Stimulated activated CD8-positive, alpha-beta memory T cell treated with anti-CD3 and anti-CD28 coated beads, Interleukin-12 subunit alpha, Interleukin-12 subunit beta, amount 100 ng/mL, for 4 hours (primary cell): ENCODE results near the gene FNDC7.
"Not testable (repeated sequence)": the region's sequence is repeated elsewhere in the genome, so short reads cannot be mapped to it uniquely, and the experiment has no call there.

ENCODE experiments used
- DNase-seq: peaks from one replicate; pipeline ENCODE4 v3.0.0-alpha.2; 2020; ENCODE audit warnings: low read depth

The FNDC7 gene

DNA sequence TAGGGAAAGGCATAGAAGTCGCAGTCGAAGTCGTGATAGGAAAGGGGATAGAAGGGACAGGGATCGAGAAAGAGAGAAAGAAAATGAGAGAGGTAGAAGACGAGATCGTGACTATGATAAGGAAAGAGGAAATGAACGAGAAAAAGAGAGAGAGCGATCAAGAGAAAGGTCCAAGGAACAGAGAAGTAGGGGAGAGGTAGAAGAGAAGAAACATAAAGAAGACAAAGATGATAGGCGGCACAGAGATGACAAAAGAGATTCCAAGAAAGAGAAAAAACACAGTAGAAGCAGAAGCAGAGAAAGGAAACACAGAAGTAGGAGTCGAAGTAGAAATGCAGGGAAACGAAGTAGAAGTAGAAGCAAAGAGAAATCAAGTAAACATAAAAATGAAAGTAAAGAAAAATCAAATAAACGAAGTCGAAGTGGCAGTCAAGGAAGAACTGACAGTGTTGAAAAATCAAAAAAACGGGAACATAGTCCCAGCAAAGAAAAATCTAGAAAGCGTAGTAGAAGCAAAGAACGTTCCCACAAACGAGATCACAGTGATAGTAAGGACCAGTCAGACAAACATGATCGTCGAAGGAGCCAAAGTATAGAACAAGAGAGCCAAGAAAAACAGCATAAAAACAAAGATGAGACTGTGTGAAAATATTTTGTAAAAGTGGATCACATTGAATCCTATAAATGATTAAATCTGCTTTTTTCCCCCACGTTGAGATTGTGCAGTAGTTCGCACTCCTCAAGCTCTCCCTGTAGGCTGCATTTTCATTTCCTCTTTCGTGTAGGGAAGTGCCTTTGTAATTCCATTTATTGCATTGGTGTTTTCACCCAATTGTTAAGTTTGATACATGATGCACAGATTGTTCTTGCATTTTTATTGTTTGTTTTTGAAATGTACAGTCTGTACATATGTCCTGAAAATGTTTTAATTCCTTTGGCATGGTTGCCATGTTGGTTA lies 13.1 kb upstream of the FNDC7 start:
- DNase-seq: no peak

DNA sequence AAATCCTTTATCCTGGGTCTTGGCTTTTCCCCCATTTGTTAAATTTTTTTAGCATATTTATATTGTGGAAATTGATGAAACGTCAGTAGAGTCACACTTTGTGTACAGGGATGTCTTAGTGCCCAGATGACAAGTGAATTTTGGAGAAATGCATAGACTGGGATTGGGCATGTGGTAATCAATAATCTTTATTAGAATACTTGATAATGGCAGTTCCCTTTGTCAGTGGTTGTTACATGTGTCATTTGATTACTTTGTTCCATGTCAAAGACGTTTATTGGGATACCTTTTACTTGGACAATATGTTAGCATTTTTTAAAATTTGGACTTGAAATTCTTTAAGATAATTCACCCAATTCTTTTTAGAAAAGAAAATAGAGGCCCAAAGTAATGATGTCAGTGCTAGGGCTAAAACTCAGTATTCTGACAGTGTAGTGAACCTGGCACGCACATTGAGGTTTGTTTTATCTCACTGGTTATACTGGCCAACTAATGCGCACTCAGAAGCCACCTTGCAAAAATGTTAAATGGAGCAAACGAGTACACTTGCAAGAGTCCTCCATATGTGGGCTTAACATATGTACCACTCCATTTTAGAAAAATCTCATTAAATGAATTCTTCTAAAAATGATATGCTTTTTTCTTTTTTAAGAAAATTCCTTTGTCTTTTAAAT lies 11.4 kb upstream of the FNDC7 start:
- DNase-seq: no peak

DNA sequence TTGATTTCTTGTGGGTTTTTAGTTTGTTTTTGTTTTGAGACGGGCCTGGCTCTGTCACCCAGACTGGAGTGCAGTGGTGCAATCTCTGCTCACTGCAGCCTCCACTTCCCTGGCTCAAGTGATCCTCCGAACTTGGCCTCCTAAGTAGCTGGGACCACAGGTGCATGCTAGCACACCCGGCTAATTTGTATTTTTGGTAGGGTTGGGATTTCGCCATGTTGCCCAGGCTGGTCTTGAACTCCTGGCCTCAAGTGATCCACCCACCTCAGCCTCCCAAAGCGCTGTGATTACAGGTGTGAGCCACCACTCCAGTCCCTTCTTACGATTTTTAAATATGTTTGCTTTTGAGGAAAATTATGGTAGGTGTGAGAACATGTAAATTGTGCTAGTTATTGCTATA lies 10.6 kb upstream of the FNDC7 start:
- not testable (repeated sequence) for DNase-seq

DNA sequence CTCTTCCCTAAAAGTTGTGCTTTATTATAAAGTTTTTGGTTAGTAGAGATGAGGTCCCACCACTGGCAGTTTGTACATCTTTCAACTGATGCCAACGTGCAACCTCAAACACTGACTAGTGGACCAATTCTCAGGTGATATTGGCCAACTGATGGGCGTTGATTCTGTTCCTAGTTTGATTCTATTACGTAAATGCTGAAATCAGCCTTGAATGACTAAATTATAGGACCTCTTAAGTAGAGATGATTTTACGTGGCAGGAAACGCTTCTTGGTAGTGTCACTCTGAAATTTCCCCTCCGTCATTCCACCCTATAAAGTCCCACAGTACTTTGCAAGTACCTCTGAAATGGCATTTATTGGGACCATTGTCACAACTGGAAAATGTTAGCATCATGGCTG lies 8.8 kb upstream of the FNDC7 start:
- no peak for DNase-seq

DNA sequence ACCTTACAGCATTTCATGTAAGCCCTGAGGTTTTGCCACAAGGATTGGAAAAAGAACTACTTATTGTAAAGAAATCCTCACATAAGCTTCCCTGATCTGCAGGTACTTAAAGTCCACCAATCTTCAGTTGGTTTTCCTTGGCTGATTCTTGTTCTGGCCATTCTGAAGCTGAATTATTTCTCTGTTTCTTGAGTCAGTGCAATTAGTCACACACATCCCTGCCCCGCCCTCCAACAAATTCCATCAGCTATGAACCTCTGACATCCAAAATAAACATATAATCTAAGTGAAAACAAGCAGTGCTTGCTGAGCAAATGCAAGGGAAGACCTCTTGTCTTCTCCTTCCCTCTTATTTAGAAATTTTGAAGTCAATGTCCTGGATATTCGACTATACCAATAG lies 8.2 kb upstream of the FNDC7 start:
- no peak for DNase-seq

DNA sequence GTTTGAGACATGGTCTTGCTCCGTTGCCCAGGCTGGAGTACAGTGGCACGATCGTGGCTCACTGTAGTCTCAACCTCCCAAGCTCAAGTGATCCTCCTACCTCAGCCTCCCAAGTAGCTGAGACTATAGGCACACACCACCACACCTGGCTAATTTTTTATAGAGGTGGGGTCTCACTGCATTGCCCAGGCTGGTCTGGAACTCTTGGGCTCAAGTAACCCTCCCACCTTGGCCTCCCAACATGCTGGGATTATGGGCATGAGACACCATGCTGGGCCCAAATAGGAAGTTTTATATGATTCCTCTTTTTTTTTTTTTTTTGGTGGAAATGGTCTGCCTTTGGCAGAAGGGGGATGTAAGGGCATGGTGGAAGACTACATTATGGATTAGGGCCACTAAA lies 6.1 kb upstream of the FNDC7 start:
- DNase-seq: no peak

DNA sequence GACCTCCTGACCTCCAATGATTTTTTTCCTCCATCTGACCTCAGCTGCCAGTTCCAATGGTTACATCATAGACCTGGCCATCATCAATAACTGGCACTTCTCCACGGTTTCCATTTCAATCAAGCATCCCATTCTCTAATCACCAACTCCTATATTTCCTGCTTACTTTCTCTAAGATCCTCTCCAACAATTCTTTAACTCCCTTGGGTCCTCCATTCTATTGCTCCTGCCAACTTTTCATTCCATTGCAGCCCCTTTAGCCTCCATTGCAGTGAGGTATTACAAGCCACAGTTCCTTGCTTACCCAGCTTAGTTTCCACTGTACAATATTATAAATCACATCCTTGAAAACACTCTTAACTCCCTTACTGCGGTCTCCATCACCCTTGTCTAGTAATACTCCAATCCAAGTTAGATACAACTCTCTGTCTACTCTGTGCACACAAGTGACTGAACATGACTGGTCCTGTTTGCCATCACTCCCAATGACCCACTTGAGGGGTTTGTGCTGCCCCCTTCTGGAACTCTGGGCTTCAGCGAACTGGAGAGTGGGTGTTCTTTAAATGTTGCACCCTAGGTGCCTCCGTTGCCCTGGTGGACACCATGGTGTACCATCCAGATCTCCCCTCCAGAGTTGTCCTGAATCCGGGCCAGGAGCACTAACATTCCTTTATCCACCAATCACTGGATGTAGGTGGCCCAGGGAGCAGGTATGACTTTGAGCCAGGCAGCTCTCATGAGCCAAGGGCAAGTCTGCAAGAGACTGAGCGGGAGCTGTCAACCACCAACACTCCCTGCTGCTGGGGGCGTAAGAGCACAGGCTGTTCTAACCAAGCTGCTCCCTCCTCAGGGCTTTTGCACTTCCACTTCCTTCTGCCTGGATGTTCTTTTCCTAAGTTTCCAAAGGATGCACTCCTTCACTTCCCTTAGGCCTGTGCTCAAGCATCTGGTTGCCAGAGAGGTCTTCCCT lies 3.7 kb upstream of the FNDC7 start:
- peak; percentile 42 for DNase-seq

DNA sequence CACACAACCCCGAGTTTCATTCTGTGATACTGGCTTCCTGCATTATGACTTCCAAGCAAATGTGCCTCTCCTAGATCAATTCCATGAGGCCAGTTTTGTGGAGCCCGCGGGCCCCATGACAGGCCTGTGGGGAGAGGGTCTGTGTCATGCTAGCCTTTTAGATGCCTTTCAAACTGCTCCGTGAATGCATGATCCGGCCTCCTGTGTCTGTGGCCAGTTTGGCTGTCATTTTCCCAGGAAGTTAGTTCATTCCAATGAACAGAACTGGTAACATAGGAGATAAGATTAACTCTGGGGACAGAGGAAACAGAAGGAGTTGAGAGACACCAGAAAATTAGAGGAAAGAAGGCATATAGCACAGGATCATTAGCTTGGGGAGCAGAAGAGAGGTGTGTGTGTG lies 3.2 kb downstream of the FNDC7 start:
- DNase-seq: no peak

DNA sequence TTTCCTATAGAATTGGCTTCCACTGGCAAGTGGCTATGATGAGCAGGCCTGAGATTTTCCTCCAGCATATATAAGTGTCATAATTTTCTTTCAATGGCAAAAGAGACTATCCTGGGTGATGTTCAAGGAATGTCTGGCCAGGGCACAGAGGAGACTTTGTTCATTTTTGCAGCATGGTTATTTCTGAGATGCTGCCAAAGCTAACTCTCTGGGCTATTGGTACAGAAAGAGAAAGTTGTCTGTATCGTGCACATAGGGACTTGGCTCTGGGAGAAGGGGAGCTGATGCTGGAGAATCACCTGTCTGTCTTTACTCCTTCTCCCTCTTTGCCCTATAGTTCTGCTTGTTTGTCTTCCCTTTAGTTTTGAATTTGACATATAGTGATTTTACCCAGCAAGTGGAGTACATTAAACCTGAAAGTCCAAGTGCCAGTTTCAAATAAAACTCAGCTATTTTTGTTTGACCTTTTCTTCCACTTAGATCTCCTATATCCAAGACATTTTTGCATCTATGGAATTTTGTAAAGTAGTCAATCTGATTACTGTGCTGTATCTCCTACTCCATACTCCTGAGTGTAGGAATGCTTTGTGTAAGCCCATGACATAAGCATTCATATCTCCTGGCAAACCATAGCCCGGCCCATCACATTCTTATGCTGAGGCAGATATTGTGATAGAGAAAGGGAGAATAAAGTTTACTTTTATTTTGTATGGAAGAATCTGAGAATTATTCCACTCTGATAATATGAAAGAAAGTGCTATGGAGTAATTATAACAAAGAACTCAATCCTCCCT lies 3.9 kb downstream of the FNDC7 start:
- DNase-seq: no peak

DNA sequence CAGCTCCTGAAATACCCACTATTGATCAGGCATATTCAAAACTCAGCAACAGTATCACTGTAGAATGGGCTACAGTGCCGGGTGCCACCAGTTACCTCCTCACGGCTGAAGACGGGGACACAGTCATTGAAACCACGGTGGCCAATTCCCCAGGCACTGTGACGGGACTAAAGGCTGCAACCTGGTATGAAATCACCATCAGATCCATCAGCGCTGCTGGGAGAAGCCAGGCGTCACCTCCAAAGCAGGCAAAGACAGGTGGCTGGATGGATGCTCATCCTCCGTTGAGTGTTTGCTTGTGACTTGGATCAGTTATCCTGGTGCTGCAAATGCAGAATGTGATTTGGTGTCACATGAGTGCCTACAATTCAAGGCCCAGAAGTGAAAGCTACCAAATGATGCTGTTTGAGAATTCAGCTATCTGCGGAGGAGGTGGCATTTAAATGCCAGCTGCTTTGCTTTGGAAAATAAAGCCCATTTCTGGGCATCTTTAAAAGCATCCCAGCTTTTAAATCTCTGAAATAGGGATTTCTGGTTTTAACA lies 5.1 kb downstream of the FNDC7 start:
- no peak for DNase-seq

DNA sequence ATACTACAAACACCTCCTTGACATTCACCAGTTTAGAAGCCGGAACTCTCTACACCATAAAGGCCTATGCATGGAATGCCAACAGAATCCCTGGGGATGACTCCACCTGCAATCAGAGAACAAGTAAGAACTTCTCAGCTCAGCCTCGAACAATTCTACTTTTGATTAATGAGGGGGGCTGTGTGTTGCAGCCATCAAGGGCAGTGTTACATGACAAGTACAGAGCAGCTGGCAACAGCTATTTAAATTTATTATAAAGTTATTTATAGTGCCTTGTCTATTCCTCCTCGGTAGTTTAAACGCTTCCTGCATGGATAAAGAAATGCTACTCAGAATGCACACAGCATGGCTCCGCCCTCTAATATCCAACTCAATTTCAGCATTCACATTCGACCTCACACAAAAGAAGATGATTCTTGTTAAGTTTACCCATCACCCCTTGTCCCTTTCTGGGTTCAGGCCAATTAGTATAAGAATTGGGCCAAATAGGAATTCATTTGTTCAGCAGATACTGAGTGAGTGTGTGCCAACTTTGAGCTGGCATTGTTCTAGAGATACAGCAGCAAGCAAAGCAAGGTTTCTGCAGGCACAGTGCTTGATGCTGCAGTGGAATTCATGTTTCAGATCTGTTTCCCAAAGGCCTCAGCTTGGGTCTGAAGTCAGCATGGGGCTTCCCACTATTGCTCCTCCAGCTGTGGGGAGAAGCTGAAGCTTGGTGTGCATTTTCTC lies 6.4 kb downstream of the FNDC7 start:
- no peak for DNase-seq

DNA sequence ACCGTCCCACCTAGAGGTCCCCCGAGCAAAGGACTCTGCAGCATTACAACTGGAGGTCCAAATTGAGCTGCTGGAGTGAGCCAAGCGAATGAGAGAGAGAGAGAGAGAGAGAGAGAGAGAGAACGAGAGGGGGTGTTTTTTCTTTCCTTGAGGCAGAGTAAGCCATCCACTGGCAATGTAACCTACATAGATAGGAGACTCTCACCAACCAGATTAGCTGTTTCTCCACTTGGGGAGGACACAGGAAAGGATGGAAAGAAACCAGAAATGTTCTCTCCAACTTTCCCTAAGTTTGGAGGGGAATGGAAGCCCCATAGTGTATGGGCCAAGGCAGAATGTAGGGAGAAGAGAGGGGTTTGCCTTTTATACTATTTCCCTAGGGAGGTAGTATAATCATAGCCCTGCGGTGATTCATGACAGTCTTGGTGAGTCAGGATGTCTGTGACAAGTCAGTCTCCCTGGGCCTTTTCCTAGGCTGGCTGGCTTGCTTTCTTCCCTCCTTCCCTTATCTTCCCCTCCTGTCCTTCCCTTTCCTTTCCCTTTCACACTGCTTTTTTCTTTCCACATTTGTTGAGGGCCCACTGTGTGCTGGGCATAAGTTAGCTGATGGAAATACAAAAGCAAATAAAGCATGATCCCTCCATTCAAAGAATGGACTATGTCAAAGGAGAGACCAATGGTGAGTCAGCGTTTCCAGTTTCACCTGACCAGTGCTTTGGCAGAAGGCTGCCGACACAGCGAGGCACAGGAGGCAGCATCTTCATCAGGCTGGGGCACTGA lies 7.1 kb downstream of the FNDC7 start:
- DNase-seq: no peak

DNA sequence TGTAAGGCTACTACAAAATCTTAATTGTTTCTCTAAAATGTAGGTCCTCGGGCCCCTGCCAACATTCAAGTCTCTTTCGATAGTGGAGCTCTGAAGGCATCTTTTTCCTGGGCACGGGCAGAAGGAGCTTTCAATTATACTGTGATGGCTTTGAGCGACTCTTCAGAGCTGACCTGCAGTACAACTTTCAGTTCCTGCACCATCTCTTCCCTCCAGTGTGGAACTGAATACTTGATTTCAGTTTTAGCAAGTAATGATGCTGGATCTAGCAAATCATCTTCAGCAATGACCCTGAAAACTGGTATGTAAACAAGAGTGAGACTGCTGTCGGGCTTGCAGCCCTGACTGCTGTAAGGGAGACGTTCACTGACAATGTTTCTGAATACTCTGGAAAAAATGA lies 9.6 kb downstream of the FNDC7 start:
- no peak for DNase-seq

DNA sequence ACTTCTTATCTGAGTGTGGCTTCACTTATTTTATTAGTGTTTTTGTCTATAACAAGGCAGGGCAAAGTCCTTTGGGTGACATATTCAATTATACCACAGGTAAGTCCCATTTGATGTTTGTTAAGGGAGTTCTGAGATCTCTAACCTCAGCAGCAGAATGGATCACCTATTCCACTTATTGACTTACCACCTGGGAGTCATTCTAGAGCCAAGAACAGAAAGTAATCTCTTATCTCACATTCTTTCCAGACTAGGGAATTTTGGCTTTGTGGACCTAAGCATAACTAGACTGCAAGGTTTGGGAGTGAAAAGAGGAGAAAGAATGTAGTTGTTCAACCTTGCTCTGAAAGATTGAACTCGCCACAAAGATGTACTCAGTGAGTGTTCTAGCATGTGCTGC lies 13.2 kb downstream of the FNDC7 start:
- DNase-seq: no peak

DNA sequence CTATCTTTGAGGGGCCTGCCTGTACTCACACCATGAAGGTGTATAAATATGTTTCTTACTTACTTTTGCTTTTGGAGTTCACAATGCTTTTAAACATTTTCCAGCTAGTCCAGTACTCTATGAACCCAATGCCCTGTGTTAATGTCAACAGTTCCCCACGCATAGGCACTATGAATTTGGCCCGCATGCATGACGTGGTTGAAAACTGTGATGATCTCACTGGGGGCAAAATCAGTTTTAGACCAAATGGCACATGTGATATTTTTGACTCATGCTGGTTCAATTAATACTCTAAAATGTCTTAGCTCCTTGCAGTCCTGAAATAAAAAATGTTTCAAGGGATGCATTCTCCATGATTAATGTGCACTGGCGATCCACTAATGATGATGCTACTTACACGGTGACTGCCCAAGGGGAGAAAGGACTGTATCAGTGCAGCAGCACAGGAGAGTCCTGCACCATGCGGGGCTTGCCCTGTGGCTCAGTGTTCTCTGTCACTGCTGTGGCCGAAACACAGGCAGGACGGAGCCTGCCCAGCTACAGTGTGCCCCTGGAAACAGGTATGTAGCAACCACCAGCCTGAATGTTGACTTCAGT lies 15.7 kb downstream of the FNDC7 start:
- no peak for DNase-seq

DNA sequence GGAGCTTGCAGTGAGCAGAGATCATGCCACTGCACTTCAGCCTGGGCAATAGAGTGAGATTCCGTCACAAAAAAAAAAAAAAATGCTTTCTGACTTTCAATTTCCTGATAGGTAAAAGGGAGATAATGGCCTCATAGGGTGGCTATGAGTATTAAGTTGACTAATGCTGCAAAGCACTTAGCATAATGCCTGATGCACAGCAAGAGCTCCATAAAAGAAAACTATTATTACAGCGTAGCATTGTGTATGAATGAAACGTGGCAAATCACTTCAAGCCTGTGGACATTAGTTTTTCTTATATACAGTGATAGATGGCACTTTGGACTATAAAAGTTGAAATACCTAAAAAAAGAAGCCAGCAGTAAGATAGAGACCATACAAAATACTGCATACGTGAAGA lies 16.8 kb downstream of the FNDC7 start:
- no peak for DNase-seq

DNA sequence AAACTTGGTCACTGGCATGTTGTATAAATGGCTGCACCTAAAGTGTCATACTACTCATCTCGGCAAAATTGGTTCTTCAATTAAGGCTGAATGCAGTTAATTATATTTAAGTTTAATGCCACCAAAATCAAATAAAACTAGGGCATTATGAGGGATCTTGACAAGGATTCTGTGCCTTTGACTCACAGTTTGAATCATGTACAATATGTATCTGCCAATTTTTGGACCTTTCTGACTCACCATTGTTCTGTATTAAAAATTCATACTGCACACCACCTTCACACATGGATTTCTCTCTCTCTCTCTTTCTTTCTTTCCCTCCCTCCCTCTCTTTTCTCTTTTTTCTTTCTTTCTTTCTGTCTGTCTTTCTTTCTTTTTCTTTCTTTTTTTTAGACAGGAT lies 19.7 kb downstream of the FNDC7 start:
- no peak for DNase-seq

DNA sequence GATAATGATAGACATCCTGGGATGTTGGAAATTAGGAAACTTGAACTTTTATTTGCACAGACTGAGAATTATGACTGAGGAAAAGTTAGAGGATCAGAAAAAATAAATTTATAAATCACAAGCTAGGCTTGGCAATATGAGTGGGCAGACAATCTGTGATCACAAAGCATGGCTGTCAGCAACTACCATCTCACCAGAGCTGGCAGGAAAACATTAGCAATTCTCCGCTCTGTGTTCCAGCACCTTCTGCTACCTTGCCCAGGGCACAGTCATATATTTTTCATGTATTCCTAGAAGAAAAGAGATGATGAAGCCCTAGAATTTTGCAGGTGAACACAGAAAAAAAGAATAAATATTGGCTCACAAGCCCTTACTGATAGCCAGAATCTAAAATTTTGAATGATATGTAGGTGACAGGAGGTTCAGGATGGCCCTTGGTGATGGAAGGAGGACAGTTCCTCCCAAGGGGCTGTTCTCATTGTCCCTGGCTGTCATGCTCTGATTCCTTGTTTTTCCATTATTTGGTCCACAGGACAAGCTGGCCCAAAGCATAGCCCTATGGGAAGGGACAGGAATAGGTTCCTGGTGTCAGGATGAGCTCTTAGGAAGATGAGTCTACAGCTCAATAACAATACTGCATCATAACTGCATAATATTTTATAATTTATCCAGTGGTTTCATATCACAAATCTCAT lies 21.6 kb downstream of the FNDC7 start:
- DNase-seq: no peak

DNA sequence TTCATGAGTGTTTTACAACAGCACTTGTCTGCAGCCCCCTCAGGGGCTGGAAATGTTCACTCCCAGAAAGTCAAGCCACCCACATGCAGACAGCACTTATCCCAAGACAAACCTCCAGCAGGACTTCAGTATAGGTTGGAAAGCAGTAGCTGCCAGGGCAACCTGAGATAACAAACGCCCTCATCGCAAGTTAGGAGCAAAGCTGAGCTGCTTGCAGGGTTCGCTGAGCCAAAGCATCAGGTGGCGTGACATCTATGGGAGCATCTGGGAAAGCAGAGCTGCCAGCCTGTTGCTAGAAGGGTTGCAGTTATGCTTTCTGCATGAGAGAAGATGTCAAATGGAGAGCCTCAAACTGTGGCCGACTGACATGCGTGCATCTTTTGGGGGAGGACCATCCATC lies 29.5 kb downstream of the FNDC7 start:
- DNase-seq: no peak
